GM12892 (cell line): Measurements from ENCODE around the gene NFKB2.
A peak's percentile ranks its signal among the peaks of the same experiment; 100 is the strongest.

Experiments used
- POLR2A ChIP-seq: IDR thresholded peaks from 2 replicates; pipeline ENCODE4 v1.6.1; 2011; ENCODE audit warnings: low read depth, low read length, control low read depth
- TAF1 ChIP-seq: IDR thresholded peaks from 2 replicates; pipeline ENCODE4 v1.6.1; 2011; ENCODE audit warnings: low read depth, mild to moderate bottlenecking, control low read depth, low read length, borderline replicate concordance

- TF ChIP-seq TAF1 (no peak), POLR2A (peak; percentile 38; the same call in 1 of the 2 replicates)
These were observed 9.0 kb downstream of the NFKB2 start for GRCh38 chr10:102404361-102405107.
